H1 (cell line): ENCODE measurements around the gene COL27A1.
"Not testable (repeated sequence)": the region's sequence is repeated elsewhere in the genome, so short reads cannot be mapped to it uniquely, and the experiment has no call there.

ENCODE experiments used
- ATF3 ChIP-seq: IDR thresholded peaks from 2 replicates; pipeline ENCODE4 v1.6.1; 2011; ENCODE audit warnings: low read depth, mild to moderate bottlenecking, low read length; ENCODE audit not compliant: insufficient read depth
- CTCF ChIP-seq, 3 experiments: IDR thresholded peaks; 1 replicate in 2 of 3; 2 replicates in 1 of 3; pipeline versions ENCODE4 v1.5.1 to v1.6.1; 2011; ENCODE audit warnings: low read length in 3 of 3, mild to moderate bottlenecking in 3 of 3, inconsistent platforms in 2 of 3, low read depth in 1 of 3, moderate library complexity in 1 of 3; ENCODE audit not compliant: insufficient read depth in 1 of 3; ENCODE audit errors: control extremely low read depth in 1 of 3
- EP300 ChIP-seq, 2 experiments: IDR thresholded peaks; 1 replicate in 1 of 2; 2 replicates in 1 of 2; pipeline ENCODE4 v1.6.1; 2011 to 2012; ENCODE audit warnings: low read depth in 2 of 2, low read length in 2 of 2, mild to moderate bottlenecking in 2 of 2, borderline replicate concordance in 1 of 2, inconsistent platforms in 1 of 2, moderate library complexity in 1 of 2
- EZH2 ChIP-seq: fragments of 200-600 bp; sonication (generic); IDR thresholded peaks from 2 replicates; pipeline ENCODE4 v1.7.1; 2012; ENCODE audit warnings: low read depth, mild to moderate bottlenecking, moderate library complexity, low read length, inconsistent platforms; ENCODE audit not compliant: severe bottlenecking
- KDM1A ChIP-seq: fragments of 200-600, 300-600 bp; sonication (generic); IDR thresholded peaks from 2 replicates; pipeline ENCODE4 v1.7.1; 2016; ENCODE audit warnings: mild to moderate bottlenecking, low read length, borderline replicate concordance
- MAX ChIP-seq: IDR thresholded peaks from 2 replicates; pipeline ENCODE4 v1.6.1; 2012; ENCODE audit warnings: inconsistent platforms
- NRF1 ChIP-seq: IDR thresholded peaks from 2 replicates; pipeline ENCODE4 v1.6.1; 2011; ENCODE audit warnings: mild to moderate bottlenecking, low read depth, low read length, improper control_type of control experiment
- POLR2A ChIP-seq, 2 experiments: IDR thresholded peaks; 1 replicate in 1 of 2; 2 replicates in 1 of 2; pipeline ENCODE4 v1.6.1; 2011; ENCODE audit warnings: low read depth in 2 of 2, low read length in 2 of 2, mild to moderate bottlenecking in 2 of 2; ENCODE audit errors: control extremely low read depth in 1 of 2
- POLR2AphosphoS5 ChIP-seq: IDR thresholded peaks from 2 replicates; pipeline ENCODE4 v1.6.1; 2011; ENCODE audit warnings: low read depth, low read length
- RNF2 ChIP-seq: fragments of 200-900, 300-1000 bp; sonication (generic); IDR thresholded peaks from 2 replicates; pipeline ENCODE4 v1.7.1; 2016; ENCODE audit warnings: borderline replicate concordance, low read depth, mild to moderate bottlenecking, antibody characterized with exemption, low read length; ENCODE audit not compliant: poor library complexity, severe bottlenecking; ENCODE audit errors: missing control alignments
- RXRA ChIP-seq: IDR thresholded peaks from 2 replicates; pipeline ENCODE4 v1.6.1; 2011; ENCODE audit warnings: low read depth, mild to moderate bottlenecking, low read length, moderate library complexity; ENCODE audit not compliant: insufficient read depth
- SIN3A ChIP-seq, 2 experiments: IDR thresholded peaks in 1 of 2; conservative IDR thresholded peaks in 1 of 2; 2 replicates each; pipeline ENCODE4 v1.6.1; 2011 to 2012; ENCODE audit warnings: low read length in 2 of 2, improper control_type of control experiment in 1 of 2, low read depth in 1 of 2, mild to moderate bottlenecking in 1 of 2
- TAF1 ChIP-seq: IDR thresholded peaks from 2 replicates; pipeline ENCODE4 v1.6.1; 2011; ENCODE audit warnings: mild to moderate bottlenecking, low read depth, low read length
- USF2 ChIP-seq: IDR thresholded peaks from 2 replicates; pipeline ENCODE4 v1.6.1; 2011; ENCODE audit warnings: low read length, improper control_type of control experiment

GRCh38 chr9:114322831-114323531, 167.6 kb downstream of the COL27A1 start, which contains the start of gene ORM1:
- TF ChIP-seq EZH2; ATF3; SIN3A (conservative IDR thresholded peaks at IDR 0.05 in 1 of 2, IDR thresholded peaks at IDR 0.05 in 1 of 2; ENCODE audit: low read depth in 1 of 2, low read length in 2 of 2); RXRA; POLR2A (IDR thresholded peaks at IDR 0.05; ENCODE audit: control extremely low read depth in 1 of 2, low read depth in 2 of 2, low read length in 2 of 2); CTCF (IDR thresholded peaks at IDR 0.05; ENCODE audit: control extremely low read depth in 1 of 3, insufficient read depth in 1 of 3, low read depth in 1 of 3, low read length in 3 of 3); MAX; NRF1; USF2; KDM1A; EP300 (IDR thresholded peaks at IDR 0.05; ENCODE audit: borderline replicate concordance in 1 of 2, low read depth in 2 of 2, low read length in 2 of 2); POLR2AphosphoS5; TAF1; RNF2: not testable (repeated sequence)
